Measurements from ENCODE around the gene MCUB.

The MCUB gene

GRCh38 chr4:109589605-109590004, 29.6 kb downstream of the MCUB start:
- no peak for TF ChIP-seq CTCF (IDR thresholded peaks at IDR 0.05)

GRCh38 chr4:109590905-109591304, 30.9 kb downstream of the MCUB start:
- no peak for TF ChIP-seq CTCF (IDR thresholded peaks at IDR 0.05)

- TF ChIP-seq CTCF (IDR thresholded peaks at IDR 0.05) = no peak
Observed at GRCh38 chr4:109592367-109592766, 32.3 kb downstream of the MCUB start.

GRCh38 chr4:109599046-109599652, 39.1 kb downstream of the MCUB start:
- TF ChIP-seq CTCF (IDR thresholded peaks at IDR 0.05) = no peak

GRCh38 chr4:109600431-109600830, 40.4 kb downstream of the MCUB start:
- no peak for TF ChIP-seq CTCF (IDR thresholded peaks at IDR 0.05)

GRCh38 chr4:109601336-109601735, 41.3 kb downstream of the MCUB start:
- TF ChIP-seq CTCF (IDR thresholded peaks at IDR 0.05) = no peak

GRCh38 chr4:109607976-109608375, 47.9 kb downstream of the MCUB start:
- TF ChIP-seq CTCF (IDR thresholded peaks at IDR 0.05) = no peak

GRCh38 chr4:109608879-109609278, 48.8 kb downstream of the MCUB start:
- no peak for TF ChIP-seq CTCF (IDR thresholded peaks at IDR 0.05)
